GM19238 (cell line): ENCODE measurements around the gene SSC4D.
"Not testable (repeated sequence)": the region's sequence is repeated elsewhere in the genome, so short reads cannot be mapped to it uniquely, and the experiment has no call there.

Experiments used
- DNase-seq: peaks from one replicate; pipeline ENCODE4 v3.0.0; 2011; ENCODE audit warnings: low spot score; ENCODE audit not compliant: insufficient read length

Gene SSC4D

GRCh38 chr7:76386691-76387260 is 22.7 kb downstream of the SSC4D start:
- no peak for DNase-seq

- no peak for DNase-seq
Observed at GRCh38 chr7:76383089-76383944, 26.2 kb downstream of the SSC4D start.

- DNase-seq = no peak
Observed at GRCh38 chr7:76381814-76382213, 27.7 kb downstream of the SSC4D start.

- no peak for DNase-seq
Observed at GRCh38 chr7:76380623-76380966, 28.9 kb downstream of the SSC4D start.

- no peak for DNase-seq
Observed at GRCh38 chr7:76377186-76377918, 32.1 kb downstream of the SSC4D start.

- no peak for DNase-seq
Observed at GRCh38 chr7:76375251-76375650, 34.2 kb downstream of the SSC4D start.

- no peak for DNase-seq
Observed at GRCh38 chr7:76372984-76373833, 36.3 kb downstream of the SSC4D start.

- no peak for DNase-seq
Observed at GRCh38 chr7:76371396-76371795, 38.1 kb downstream of the SSC4D start.

GRCh38 chr7:76369018-76369417 is 40.5 kb downstream of the SSC4D start:
- DNase-seq = no peak

- no peak for DNase-seq
Observed at GRCh38 chr7:76368190-76368589, 41.3 kb downstream of the SSC4D start.

GRCh38 chr7:76364198-76364584 is 45.3 kb downstream of the SSC4D start:
- no peak for DNase-seq

GRCh38 chr7:76363754-76364153 is 45.7 kb downstream of the SSC4D start:
- DNase-seq = not testable (repeated sequence)

- no peak for DNase-seq
Observed at GRCh38 chr7:76359978-76360638, 49.4 kb downstream of the SSC4D start.

- DNase-seq = peak; percentile 92
Observed at GRCh38 chr7:76359111-76359977, 50.2 kb downstream of the SSC4D start.

GRCh38 chr7:76358481-76359110 is 50.9 kb downstream of the SSC4D start, which contains the start of gene YWHAG:
Gene YWHAG, minus strand, starts transcription at chr7:76358991. Its CDS starts 183 bp downstream, at chr7:76358808.
- peak; percentile 71 for DNase-seq

- DNase-seq = peak; percentile 45
Observed at GRCh38 chr7:76358011-76358480, 51.5 kb downstream of the SSC4D start.

GRCh38 chr7:76357475-76358010 is 52.0 kb downstream of the SSC4D start:
- DNase-seq = no peak

- DNase-seq = no peak
Observed at GRCh38 chr7:76356823-76357222, 52.7 kb downstream of the SSC4D start.

- DNase-seq = no peak
Observed at GRCh38 chr7:76356115-76356514, 53.4 kb downstream of the SSC4D start.
